AG09309 (cell line): ENCODE results near the gene GAS6.

Experiments used
- DNase-seq: peaks from one replicate; pipeline ENCODE4 v3.0.0-alpha.2; 2010; ENCODE audit warnings: low read depth
- H3K4me3 ChIP-seq: 2 replicates; pipeline ENCODE4 v1.5.1; 2011; ENCODE audit warnings: mild to moderate bottlenecking, low read depth, low read length, moderate library complexity; ENCODE audit not compliant: control insufficient read depth
- CTCF ChIP-seq: IDR thresholded peaks from 2 replicates; pipeline ENCODE4 v1.5.1; 2011; ENCODE audit warnings: mild to moderate bottlenecking, low read depth, low read length, inconsistent platforms; ENCODE audit not compliant: insufficient read depth, control insufficient read depth; ENCODE audit errors: missing control alignments

Gene GAS6

GRCh38 chr13:113787694-113788093 is 76.2 kb downstream of the GAS6 start:
- no peak overlapping the region for H3K4me3 ChIP-seq
- no peak for TF ChIP-seq CTCF
- DNase-seq: no peak

- no peak overlapping the region for H3K4me3 ChIP-seq
- no peak for DNase-seq
- TF ChIP-seq CTCF: no peak
These were observed 77.5 kb downstream of the GAS6 start for GRCh38 chr13:113786262-113786841.

GRCh38 chr13:113785051-113786010 is 78.5 kb downstream of the GAS6 start:
- peak; percentile 84 for DNase-seq
- no peak overlapping the region for H3K4me3 ChIP-seq
- no peak for TF ChIP-seq CTCF

GRCh38 chr13:113784645-113785024 is 79.2 kb downstream of the GAS6 start:
- TF ChIP-seq CTCF: no peak
- no peak for DNase-seq
- no peak overlapping the region for H3K4me3 ChIP-seq

- H3K4me3 ChIP-seq: no peak overlapping the region
- no peak for DNase-seq
- TF ChIP-seq CTCF: no peak
These were observed 79.8 kb downstream of the GAS6 start for GRCh38 chr13:113783966-113784644.

GRCh38 chr13:113783200-113783881 is 80.5 kb downstream of the GAS6 start:
- no peak overlapping the region for H3K4me3 ChIP-seq
- no peak for TF ChIP-seq CTCF

More at GRCh38 chr13:113783200-113783881, 80.5 kb downstream of the GAS6 start:
- no peak for DNase-seq
